ENCODE data around the gene RAB3IL1. TPM values are rescaled to one million over a fixed set of nuclear protein-coding genes. Genes with fewer than 3 reads are reported as not detected.
A peak's percentile ranks its signal among the peaks of the same experiment; 100 is the strongest.

RAB3IL1 gene
- total RNA-seq, 1 experiment from 2014 or later: 2.3 TPM

DNA sequence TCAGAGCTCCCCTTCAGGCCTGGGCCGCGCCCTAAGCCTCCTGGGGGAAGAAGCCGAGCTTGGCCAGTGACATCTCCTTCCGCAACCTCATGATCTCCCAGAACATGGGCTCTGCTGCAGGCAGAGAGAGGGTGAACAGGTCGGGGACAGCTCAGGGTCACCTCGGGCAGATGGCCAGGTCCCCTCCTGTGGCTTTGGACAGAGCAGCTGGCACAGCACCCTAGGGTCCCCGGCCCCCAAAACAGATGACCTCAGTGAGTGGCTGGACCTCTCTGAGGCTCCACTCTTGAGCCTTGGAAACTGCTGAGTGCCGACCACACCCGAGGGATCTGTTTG lies 19.2 kb downstream of the RAB3IL1 start:
- no peak overlapping the region for H3K27ac Mint-ChIP-seq (ENCODE audit: low read depth, unreplicated experiment)
- H3K4me3 Mint-ChIP-seq (ENCODE audit: unreplicated experiment): no peak overlapping the region
- CTCF ChIA-PET: interaction anchor here (0.6 to 10.2 kb wide), 47 partner anchors 10 to 449 kb away, joined by 3 to 217 read pairs (median 7); partner anchors contain the start of genes BEST1, FEN1, FTH1 and RAB3IL1
- DNase-seq (ENCODE audit: unreplicated experiment): no peak
- POLR2A ChIA-PET: interaction anchor here (1.2 to 1.6 kb wide), 4 partner anchors 65 to 156 kb away, joined by 3 to 4 read pairs (median 4); no protein-coding TSS in a partner anchor
- intact Hi-C loops (cut with micrococcal nuclease): loop anchor here (5.0 kb wide), 1 partner anchor 64 kb away; no protein-coding TSS in a partner anchor
- no TSS peak for BruUV-seq (replicated peaks)
- H3K27me3 Mint-ChIP-seq (ENCODE audit: insufficient read depth, unreplicated experiment): no peaks in the 10 kb centered on the region
- peaks cover 8% of the 10 kb centered on the region for H3K4me1 Mint-ChIP-seq (ENCODE audit: insufficient read depth, unreplicated experiment)
- TF ChIP-seq, protein P1, sequence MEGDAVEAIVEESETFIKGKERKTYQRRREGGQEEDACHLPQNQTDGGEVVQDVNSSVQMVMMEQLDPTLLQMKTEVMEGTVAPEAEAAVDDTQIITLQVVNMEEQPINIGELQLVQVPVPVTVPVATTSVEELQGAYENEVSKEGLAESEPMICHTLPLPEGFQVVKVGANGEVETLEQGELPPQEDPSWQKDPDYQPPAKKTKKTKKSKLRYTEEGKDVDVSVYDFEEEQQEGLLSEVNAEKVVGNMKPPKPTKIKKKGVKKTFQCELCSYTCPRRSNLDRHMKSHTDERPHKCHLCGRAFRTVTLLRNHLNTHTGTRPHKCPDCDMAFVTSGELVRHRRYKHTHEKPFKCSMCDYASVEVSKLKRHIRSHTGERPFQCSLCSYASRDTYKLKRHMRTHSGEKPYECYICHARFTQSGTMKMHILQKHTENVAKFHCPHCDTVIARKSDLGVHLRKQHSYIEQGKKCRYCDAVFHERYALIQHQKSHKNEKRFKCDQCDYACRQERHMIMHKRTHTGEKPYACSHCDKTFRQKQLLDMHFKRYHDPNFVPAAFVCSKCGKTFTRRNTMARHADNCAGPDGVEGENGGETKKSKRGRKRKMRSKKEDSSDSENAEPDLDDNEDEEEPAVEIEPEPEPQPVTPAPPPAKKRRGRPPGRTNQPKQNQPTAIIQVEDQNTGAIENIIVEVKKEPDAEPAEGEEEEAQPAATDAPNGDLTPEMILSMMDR (IDR thresholded peaks at IDR 0.05; ENCODE audit: unreplicated experiment): no peak
- H3K36me3 Mint-ChIP-seq (ENCODE audit: insufficient read depth, unreplicated experiment): no peaks in the 10 kb centered on the region
- no peaks in the 10 kb centered on the region for H3K9me3 Mint-ChIP-seq (ENCODE audit: unreplicated experiment)

GRCh38 chr11:61897387-61898246 lies 19.7 kb downstream of the RAB3IL1 start:
- no peak overlapping the region for H3K27ac Mint-ChIP-seq (ENCODE audit: low read depth, unreplicated experiment)
- intact Hi-C loops (cut with micrococcal nuclease): loop anchor here (1.0 to 5.0 kb wide), 5 partner anchors 26 to 211 kb away; no protein-coding TSS in a partner anchor
- no peaks in the 10 kb centered on the region for H3K27me3 Mint-ChIP-seq (ENCODE audit: insufficient read depth, unreplicated experiment)
- no peaks in the 10 kb centered on the region for H3K36me3 Mint-ChIP-seq (ENCODE audit: insufficient read depth, unreplicated experiment)
- POLR2A ChIA-PET: interaction anchor here (0.6 to 1.6 kb wide), 3 partner anchors 66 to 100 kb away, joined by 3 read pairs; no protein-coding TSS in a partner anchor
- peak; percentile 73 for DNase-seq (ENCODE audit: unreplicated experiment)
- H3K4me3 Mint-ChIP-seq (ENCODE audit: unreplicated experiment): no peak overlapping the region
- BruUV-seq (replicated peaks): no TSS peak
- CTCF ChIA-PET: interaction anchor here (0.5 to 10.2 kb wide), 46 partner anchors 9 to 656 kb away, joined by 3 to 217 read pairs (median 7); partner anchors contain the start of genes BEST1, FEN1, FTH1 and RAB3IL1
- no peaks in the 10 kb centered on the region for H3K9me3 Mint-ChIP-seq (ENCODE audit: unreplicated experiment)
- TF ChIP-seq, protein P1 (IDR thresholded peaks at IDR 0.05; ENCODE audit: unreplicated experiment): peak; percentile 86
- H3K4me1 Mint-ChIP-seq (ENCODE audit: insufficient read depth, unreplicated experiment): peaks cover 8% of the 10 kb centered on the region

DNA sequence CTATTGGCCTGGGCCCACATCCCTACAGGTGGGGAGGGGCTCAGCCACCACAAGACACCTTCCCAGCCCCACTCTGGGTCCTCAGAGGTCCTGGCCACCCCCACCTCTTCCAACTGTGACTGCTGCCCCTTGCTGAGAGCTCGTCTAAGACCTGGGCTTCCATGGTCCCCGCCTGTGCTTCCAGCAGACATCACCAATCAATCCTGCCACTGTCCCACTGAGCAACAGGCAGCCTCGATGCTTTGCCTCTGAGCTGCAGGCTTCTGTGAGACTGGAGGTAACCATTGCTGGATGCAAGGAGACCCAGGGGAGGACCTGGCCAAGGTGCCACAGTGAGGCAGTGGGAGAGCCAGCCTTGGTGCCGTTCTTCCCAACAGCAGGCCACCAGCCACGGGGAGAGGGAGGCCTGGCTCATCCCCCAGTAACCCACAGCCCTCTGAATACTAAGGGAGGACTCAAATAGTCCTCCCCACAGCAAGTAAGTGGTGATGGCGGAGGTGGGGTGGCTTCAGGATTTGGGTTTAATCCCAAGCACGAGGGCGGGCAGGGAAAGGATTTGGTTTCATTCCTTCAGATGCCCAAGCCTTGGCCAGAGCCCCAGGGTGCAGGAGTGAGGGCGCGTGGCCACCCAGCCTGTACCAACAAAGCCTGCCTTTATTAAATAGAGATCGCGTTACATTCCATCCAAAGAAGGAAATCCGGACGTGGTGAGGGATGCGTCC lies 20.5 kb downstream of the RAB3IL1 start:
- H3K9me3 Mint-ChIP-seq (ENCODE audit: unreplicated experiment): no peaks in the 10 kb centered on the region
- DNase-seq (ENCODE audit: unreplicated experiment): no peak
- no peak overlapping the region for H3K27ac Mint-ChIP-seq (ENCODE audit: low read depth, unreplicated experiment)
- ChIA-PET POLR2A (interaction anchor here (0.6 to 1.6 kb wide), 2 partner anchors 74 to 100 kb away, joined by 3 read pairs; no protein-coding TSS in a partner anchor), CTCF (interaction anchor here (0.5 to 10.2 kb wide), 22 partner anchors 12 to 657 kb away, joined by 3 to 217 read pairs (median 12); partner anchors contain the start of genes BEST1, FEN1 and TMEM258)
- no TSS peak for BruUV-seq (replicated peaks)
- H3K4me1 Mint-ChIP-seq (ENCODE audit: insufficient read depth, unreplicated experiment): peaks cover 8% of the 10 kb centered on the region
- intact Hi-C loops (cut with micrococcal nuclease): loop anchor here (1.0 to 5.0 kb wide), 5 partner anchors 26 to 212 kb away; no protein-coding TSS in a partner anchor
- H3K36me3 Mint-ChIP-seq (ENCODE audit: insufficient read depth, unreplicated experiment): no peaks in the 10 kb centered on the region
- TF ChIP-seq, protein P1 (IDR thresholded peaks at IDR 0.05; ENCODE audit: unreplicated experiment): no peak
- H3K4me3 Mint-ChIP-seq (ENCODE audit: unreplicated experiment): no peak overlapping the region
- no peaks in the 10 kb centered on the region for H3K27me3 Mint-ChIP-seq (ENCODE audit: insufficient read depth, unreplicated experiment)

Data from MCF 10A (cell line).